H1 (cell line): ENCODE measurements around the gene OR51G1. TPM values are rescaled to one million over a fixed set of nuclear protein-coding genes. Genes with fewer than 3 reads are reported as not detected.

Source experiments
- CTCF ChIA-PET: fragments of 300-600 bp; sonication (Branson Sonifier 250); formaldehyde crosslinking; loops from one replicate; lab custom pipeline; 2021; ENCODE audit not compliant: partially characterized antibody; lab: Charles Lee
- POLR2A ChIA-PET: fragments of 300-600 bp; sonication (Branson Sonifier 250); formaldehyde crosslinking; loops from one replicate; lab custom pipeline; 2021; ENCODE audit warnings: inconsistent platforms; ENCODE audit not compliant: partially characterized antibody; lab: Charles Lee
- DNase-seq, 2 experiments: peaks; one replicate each; pipeline versions ENCODE4 v3.0.0 to v3.0.0-alpha.2; 2010 to 2022; ENCODE audit warnings: low spot score in 2 of 2, low read depth in 1 of 2, mixed read lengths in 1 of 2
- FAIRE-seq: peaks from 2 replicates; lab custom pipeline; 2011; peaks lifted over from hg19 to GRCh38; lab: Jason Lieb, UNC
- H2AFZ ChIP-seq: 2 replicates; pipeline ENCODE4 v1.8.1; 2012; ENCODE audit warnings: low read length, inconsistent platforms
- H2AK5ac ChIP-seq: 2 replicates; pipeline ENCODE4 v1.6.1; 2013; ENCODE audit warnings: low read depth, low read length
- H2BK120ac ChIP-seq: replicated peaks from 2 replicates; pipeline ENCODE3; 2013; ENCODE audit warnings: low read depth, low read length, inconsistent platforms
- H2BK12ac ChIP-seq: 2 replicates; pipeline ENCODE4 v1.6.1; 2013; ENCODE audit warnings: low read depth, low read length
- H2BK15ac ChIP-seq: 2 replicates; pipeline ENCODE4 v1.6.1; 2013; ENCODE audit warnings: low read length
- H2BK20ac ChIP-seq: 2 replicates; pipeline ENCODE4 v1.6.1; 2013; ENCODE audit warnings: low read length
- H2BK5ac ChIP-seq: 2 replicates; pipeline ENCODE4 v1.6.1; 2013; ENCODE audit warnings: low read depth, low read length
- H3K14ac ChIP-seq: 2 replicates; pipeline ENCODE4 v1.6.1; 2013; ENCODE audit warnings: inconsistent platforms; ENCODE audit not compliant: insufficient read length
- H3K18ac ChIP-seq: 2 replicates; pipeline ENCODE4 v1.6.1; 2013; ENCODE audit warnings: low read length; ENCODE audit errors: extremely low read depth
- H3K23ac ChIP-seq: 2 replicates; pipeline ENCODE4 v1.6.1; 2013; ENCODE audit warnings: inconsistent platforms; ENCODE audit not compliant: insufficient read length
- H3K23me2 ChIP-seq: 2 replicates; pipeline ENCODE4 v1.6.1; 2013; ENCODE audit warnings: low read depth, low read length
- H3K27ac ChIP-seq: 2 replicates; pipeline ENCODE4 v1.6.1; 2011; ENCODE audit warnings: low read depth, low read length, inconsistent platforms
- H3K27me3 ChIP-seq, 4 experiments: replicated peaks in 1 of 4; 1 replicate in 1 of 4; 2 replicates in 3 of 4; pipeline versions ENCODE4 v1.6.1 to v1.8.1; 2011 to 2013; ENCODE audit warnings: low read length in 3 of 4, mild to moderate bottlenecking in 3 of 4, inconsistent platforms in 2 of 4, mixed read lengths in 2 of 4, moderate library complexity in 1 of 4; ENCODE audit not compliant: control insufficient read depth in 3 of 4, insufficient read depth in 3 of 4; ENCODE audit errors: extremely low read depth in 1 of 4
- H3K36me3 ChIP-seq, 4 experiments: 2 replicates each; pipeline versions ENCODE4 v1.6.1 to v1.8.1; 2011 to 2013; ENCODE audit warnings: mild to moderate bottlenecking in 4 of 4, low read length in 3 of 4, moderate library complexity in 2 of 4, control low read depth in 1 of 4, inconsistent platforms in 1 of 4; ENCODE audit not compliant: insufficient read depth in 4 of 4, control insufficient read depth in 2 of 4
- H3K4ac ChIP-seq: replicated peaks from 2 replicates; pipeline ENCODE3; 2013; ENCODE audit warnings: low read length, low read depth, mixed read lengths, inconsistent platforms; ENCODE audit not compliant: insufficient read length
- H3K4me1 ChIP-seq, 4 experiments: replicated peaks in 1 of 4; 1 replicate in 1 of 4; 2 replicates in 3 of 4; pipeline versions ENCODE4 v1.6.1 to v1.8.1; 2011 to 2013; ENCODE audit warnings: low read length in 3 of 4, inconsistent platforms in 2 of 4, mixed read lengths in 1 of 4; ENCODE audit not compliant: insufficient read depth in 4 of 4, control insufficient read depth in 3 of 4
- H3K4me2 ChIP-seq, 2 experiments: 2 replicates each; pipeline versions ENCODE4 v1.6.1 to v1.8.1; 2011 to 2013; ENCODE audit warnings: low read depth in 2 of 2, low read length in 2 of 2, control low read depth in 1 of 2, inconsistent platforms in 1 of 2, mild to moderate bottlenecking in 1 of 2; ENCODE audit not compliant: insufficient read depth in 1 of 2
- H3K4me3 ChIP-seq, 4 experiments: fragments of 200-600, 300-600 bp in 1 of 4; sonication (generic), shearing (Covaris generic), sonication (Bioruptor Twin) in 1 of 4; 2 replicates each; pipeline versions ENCODE4 v1.5.1 to v1.8.1; 2011 to 2016; ENCODE audit warnings: low read length in 4 of 4, low read depth in 3 of 4, control low read depth in 2 of 4, inconsistent platforms in 2 of 4, mild to moderate bottlenecking in 2 of 4, mixed read lengths in 1 of 4, moderate library complexity in 1 of 4; ENCODE audit not compliant: insufficient read depth in 2 of 4; ENCODE audit errors: extremely low read depth in 1 of 4
- H3K56ac ChIP-seq: replicated peaks from 2 replicates; pipeline ENCODE3; 2013; ENCODE audit warnings: low read depth, mild to moderate bottlenecking, mixed read lengths, low read length, inconsistent platforms; ENCODE audit not compliant: insufficient read length
- H3K79me1 ChIP-seq: 2 replicates; pipeline ENCODE4 v1.6.1; 2013; ENCODE audit warnings: low read depth, low read length, control low read depth
- H3K79me2 ChIP-seq, 2 experiments: 2 replicates each; pipeline versions ENCODE4 v1.6.1 to v1.8.1; 2012 to 2013; ENCODE audit warnings: low read length in 2 of 2, mild to moderate bottlenecking in 2 of 2, inconsistent platforms in 1 of 2; ENCODE audit not compliant: insufficient read depth in 2 of 2, control insufficient read depth in 1 of 2
- H3K9ac ChIP-seq, 4 experiments: replicated peaks in 1 of 4; 1 replicate in 1 of 4; 2 replicates in 3 of 4; pipeline versions ENCODE4 v1.6.1 to v1.8.1; 2011 to 2013; ENCODE audit warnings: low read depth in 3 of 4, low read length in 3 of 4, control low read depth in 2 of 4, mild to moderate bottlenecking in 2 of 4, moderate library complexity in 2 of 4, inconsistent platforms in 1 of 4; ENCODE audit errors: extremely low read depth in 1 of 4
- H3K9me3 ChIP-seq, 2 experiments: 2 replicates each; pipeline versions ENCODE4 v1.6.1 to v1.8.1; 2012 to 2013; ENCODE audit warnings: mild to moderate bottlenecking in 2 of 2, moderate library complexity in 2 of 2, control low read depth in 1 of 2, inconsistent platforms in 1 of 2, low read depth in 1 of 2, low read length in 1 of 2, mixed read lengths in 1 of 2; ENCODE audit not compliant: insufficient read depth in 2 of 2
- H4K20me1 ChIP-seq, 2 experiments: replicated peaks in 1 of 2; 2 replicates each; pipeline versions ENCODE3 to v1.8.1; 2011 to 2013; ENCODE audit warnings: inconsistent platforms in 2 of 2, low read length in 2 of 2, mild to moderate bottlenecking in 1 of 2; ENCODE audit not compliant: insufficient read depth in 2 of 2, control insufficient read depth in 1 of 2
- H4K5ac ChIP-seq: 2 replicates; pipeline ENCODE4 v1.6.1; 2013; ENCODE audit warnings: low read length, low read depth, mixed read lengths, inconsistent platforms; ENCODE audit not compliant: insufficient read length
- H4K8ac ChIP-seq: 2 replicates; pipeline ENCODE4 v1.8.0; 2013; ENCODE audit warnings: mild to moderate bottlenecking, moderate library complexity, low read length, inconsistent platforms; ENCODE audit not compliant: insufficient read depth; ENCODE audit errors: extremely low read depth
- H4K91ac ChIP-seq: replicated peaks from 2 replicates; pipeline ENCODE3; 2013; ENCODE audit warnings: low read length, mixed read lengths, inconsistent platforms; ENCODE audit not compliant: insufficient read length
- EP300 ChIP-seq, 2 experiments: IDR thresholded peaks; 1 replicate in 1 of 2; 2 replicates in 1 of 2; pipeline ENCODE4 v1.6.1; 2011 to 2012; ENCODE audit warnings: low read depth in 2 of 2, low read length in 2 of 2, mild to moderate bottlenecking in 2 of 2, borderline replicate concordance in 1 of 2, inconsistent platforms in 1 of 2, moderate library complexity in 1 of 2
- WGBS, 2 experiments: shearing (Covaris generic) in 1 of 2; methylation state at CpG; one replicate each; pipeline versions ENCODE4 v1.1.6 to v1.1.7; 2013 to 2015; ENCODE audit warnings: low lambda C conversion rate in 2 of 2, mixed read lengths in 2 of 2, inconsistent platforms in 1 of 2, low coverage in 1 of 2, missing lambda C conversion rate in 1 of 2; ENCODE audit not compliant: insufficient replicate concordance in 2 of 2, insufficient coverage in 1 of 2, insufficient read length in 1 of 2; ENCODE audit errors: extremely low coverage in 1 of 2, missing lambda C conversion rate in 1 of 2; 5-methylcytosine and 5-hydroxymethylcytosine counted together
- polyA plus RNA-seq, 7 experiments: library from polyadenylated mRNA; depleted of rRNA in 3 of 7; stranded (reverse) in 5 of 7; unstranded in 2 of 7; fragments of >200 nt in 5 of 7; fragments of 200-250 nt in 2 of 7; gene quantifications; 1 replicate in 5 of 7; 2 replicates in 1 of 7; 4 replicates in 1 of 7; pipeline versions ENCODE4 v1.2.1 to v1.2.3, GENCODE V29; 2011 to 2013; ENCODE audit warnings: missing spikeins in 2 of 7, mixed read lengths in 2 of 7
- total RNA-seq: library from RNA; stranded (reverse); fragmentation: NEBNext Ultra II Directional; extraction: Animal tissue kit (Norgen Biotek cat#: 25700); gene quantifications from 2 replicates; pipeline ENCODE4 v1.2.1, GENCODE V29; 2021

The OR51G1 gene
- total and polyA plus RNA-seq, 2 of the 8 experiments (the other 6 are each of a cell fraction or from before 2014, with no cell fraction given), result not detected

GRCh38 chr11:4932751-4933150 lies 8.6 kb upstream of the OR51G1 start:
- Histone ChIP-seq H3K4ac (no peak overlapping the region), H3K9me3 (no peaks in the 10 kb centered on the region), H2AK5ac (no peak overlapping the region), H3K9ac (no peak overlapping the region), H3K23ac (no peak overlapping the region), H3K4me2 (no peak overlapping the region), H2BK120ac (no peak overlapping the region), H4K20me1 (no peaks in the 10 kb centered on the region), H2BK15ac (no peak overlapping the region), H4K5ac (no peak overlapping the region), H4K8ac (no peak overlapping the region), H3K18ac (no peak overlapping the region), H3K36me3 (no peaks in the 10 kb centered on the region), H3K27me3 (peaks cover 0 to 1% (median 0%) of the 10 kb centered on the region in 4 experiments; a peak in 1 of 7 replicates), H2BK20ac (no peak overlapping the region), H2AFZ (no peak overlapping the region), H3K14ac (no peak overlapping the region), H3K27ac (no peak overlapping the region), H4K91ac (no peak overlapping the region), H3K56ac (no peak overlapping the region), H3K4me1 (no peaks in the 10 kb centered on the region), H2BK5ac (no peak overlapping the region), H2BK12ac (no peak overlapping the region), H3K79me2 (no peaks in the 10 kb centered on the region), H3K79me1 (no peaks in the 10 kb centered on the region), H3K23me2 (no peaks in the 10 kb centered on the region), H3K4me3 (no peak overlapping the region)
- TF ChIP-seq EP300 (IDR thresholded peaks at IDR 0.05; ENCODE audit: borderline replicate concordance in 1 of 2, low read depth in 2 of 2, low read length in 2 of 2), result no peak
- ChIA-PET POLR2A (no interaction called here), CTCF (interaction anchor here (1.1 kb wide), 2 partner anchors 8 to 297 kb away, joined by 3 read pairs; no protein-coding TSS in a partner anchor)
- 92 to 100% methylated on average over 2 to 4 of the region's 4 CpGs for WGBS, 2 experiments
- DNase-seq (no peak), FAIRE-seq (no peak)
